SK-N-SH treated with all-trans-retinoic acid at 6 μM for 48 hours (cell line): Measurements from ENCODE around the gene PXMP2.

ENCODE experiments used
- ATAC-seq: fragments of 200-7000 bp; cut with Tn5 transposase; 3 replicates; pipeline ENCODE4 v1.9.1; 2020; ENCODE audit warnings: mild to moderate bottlenecking, moderate library complexity
- ARNTL ChIP-seq: fragments of 450-650 bp; formaldehyde crosslinking; IDR thresholded peaks from 2 replicates; pipeline ENCODE4 v1.5.0; 2020; ENCODE audit warnings: low read depth, mild to moderate bottlenecking, moderate library complexity, borderline replicate concordance
- CREB5 ChIP-seq: fragments of 250-450 bp; sonication (Bioruptor Pico); IDR thresholded peaks from 2 replicates; pipeline ENCODE4 v1.5.1; 2020; ENCODE audit warnings: low read depth, mild to moderate bottlenecking, moderate library complexity
- CSDC2 ChIP-seq: fragments of 250-450 bp; sonication (Bioruptor Pico); IDR thresholded peaks from 2 replicates; pipeline ENCODE4 v1.5.0; 2020; ENCODE audit warnings: mild to moderate bottlenecking, moderate library complexity
- CSRNP3 ChIP-seq: fragments of 250-450 bp; sonication (Bioruptor Pico); IDR thresholded peaks from 2 replicates; pipeline ENCODE4 v1.5.1; 2021; ENCODE audit warnings: mild to moderate bottlenecking, moderate library complexity
- ESRRG ChIP-seq: fragments of 250-450 bp; sonication (Bioruptor Pico); IDR thresholded peaks from 2 replicates; pipeline ENCODE4 v1.6.1; 2021; ENCODE audit warnings: mild to moderate bottlenecking
- ISL1 ChIP-seq: fragments of 250-450 bp; sonication (Bioruptor Pico); IDR thresholded peaks from 2 replicates; pipeline ENCODE4 v2.1.2; 2022; ENCODE audit warnings: mild to moderate bottlenecking, moderate library complexity
- OSR1 ChIP-seq: fragments of 250-450 bp; sonication (Bioruptor Pico); IDR thresholded peaks from 2 replicates; pipeline ENCODE4 v1.8.0; 2022; ENCODE audit warnings: moderate library complexity, mild to moderate bottlenecking, inconsistent platforms
- PATZ1 ChIP-seq: fragments of 250-450 bp; sonication (Bioruptor Pico); IDR thresholded peaks from 2 replicates; pipeline ENCODE4 v1.8.0; 2020; ENCODE audit warnings: mild to moderate bottlenecking, moderate library complexity, borderline replicate concordance
- POU6F1 ChIP-seq: fragments of 250-450 bp; sonication (Bioruptor Pico); IDR thresholded peaks from 2 replicates; pipeline ENCODE4 v1.8.0; 2021; ENCODE audit warnings: low read depth, mild to moderate bottlenecking, moderate library complexity, borderline replicate concordance
- SNAI2 ChIP-seq: fragments of 250-450 bp; sonication (Bioruptor Pico); IDR thresholded peaks from 2 replicates; pipeline ENCODE4 v1.5.0; 2020; ENCODE audit warnings: mild to moderate bottlenecking, moderate library complexity
- TCF4 ChIP-seq: fragments of 250-450 bp; sonication (Bioruptor Pico); IDR thresholded peaks from 2 replicates; pipeline ENCODE4 v1.8.0; 2021; ENCODE audit warnings: mild to moderate bottlenecking, moderate library complexity, borderline replicate concordance
- TOX ChIP-seq: fragments of 250-450 bp; sonication (Bioruptor Pico); IDR thresholded peaks from 2 replicates; pipeline ENCODE4 v1.8.0; 2021; ENCODE audit warnings: mild to moderate bottlenecking, moderate library complexity, borderline replicate concordance
- TSHZ2 ChIP-seq: fragments of 250-450 bp; sonication (Bioruptor Pico); IDR thresholded peaks from 2 replicates; pipeline ENCODE4 v1.5.0; 2020; ENCODE audit warnings: mild to moderate bottlenecking, moderate library complexity
- ZC3H10 ChIP-seq: fragments of 250-450 bp; sonication (Bioruptor Pico); IDR thresholded peaks from 2 replicates; pipeline ENCODE4 v1.5.1; 2021; ENCODE audit warnings: mild to moderate bottlenecking, moderate library complexity
- ZFP3 ChIP-seq: fragments of 250-450 bp; sonication (Bioruptor Pico); IDR thresholded peaks from 2 replicates; pipeline ENCODE4 v1.5.0; 2020; ENCODE audit warnings: mild to moderate bottlenecking, moderate library complexity
- ZFP30 ChIP-seq: fragments of 450-650 bp; formaldehyde crosslinking; IDR thresholded peaks from 2 replicates; pipeline ENCODE4 v1.5.0; 2022; ENCODE audit warnings: mild to moderate bottlenecking, moderate library complexity
- ZNF565 ChIP-seq: fragments of 450-650 bp; formaldehyde crosslinking; conservative IDR thresholded peaks from 2 replicates; pipeline ENCODE4 v1.5.0; 2020; ENCODE audit warnings: low read depth, mild to moderate bottlenecking, moderate library complexity
- ZNF70 ChIP-seq: fragments of 450-650 bp; formaldehyde crosslinking; IDR thresholded peaks from 2 replicates; pipeline ENCODE4 v1.5.0; 2020; ENCODE audit warnings: mild to moderate bottlenecking, moderate library complexity

PXMP2 gene

GRCh38 chr12:132672116-132672515, 15.3 kb upstream of the PXMP2 start:
- no peak for ATAC-seq
- no peak for TF ChIP-seq TOX (CRISPR knock-in tag)
- no peak for TF ChIP-seq ISL1 (CRISPR knock-in tag)
- TF ChIP-seq SNAI2 (CRISPR knock-in tag) = no peak
- TF ChIP-seq ZNF70 (CRISPR knock-in tag) = no peak
- TF ChIP-seq ZC3H10 = no peak
- no peak for TF ChIP-seq POU6F1 (CRISPR knock-in tag)
- no peak for TF ChIP-seq CSRNP3 (CRISPR knock-in tag)
- no peak for TF ChIP-seq OSR1 (CRISPR knock-in tag)

GRCh38 chr12:132672678-132673077, 14.7 kb upstream of the PXMP2 start:
- no peak for TF ChIP-seq CREB5 (CRISPR knock-in tag)
- no peak for TF ChIP-seq ZFP3
- TF ChIP-seq SNAI2 (CRISPR knock-in tag) = no peak
- no peak for ATAC-seq

GRCh38 chr12:132673288-132674179, 13.9 kb upstream of the PXMP2 start:
- TF ChIP-seq ARNTL (CRISPR knock-in tag) (no peak), ZNF565 (CRISPR knock-in tag) (no peak), TSHZ2 (no peak), TCF4 (CRISPR knock-in tag) (no peak), ZFP3 (no peak), ZFP30 (no peak), CSDC2 (CRISPR knock-in tag) (no peak)
- no peak for ATAC-seq

GRCh38 chr12:132674561-132674960, 12.8 kb upstream of the PXMP2 start:
- ATAC-seq = no peak
- no peak for TF ChIP-seq OSR1 (CRISPR knock-in tag)
- no peak for TF ChIP-seq ISL1 (CRISPR knock-in tag)
- TF ChIP-seq CSDC2 (CRISPR knock-in tag) = no peak
- TF ChIP-seq CREB5 (CRISPR knock-in tag) = no peak
- no peak for TF ChIP-seq ZFP30
- no peak for TF ChIP-seq ZC3H10
- no peak for TF ChIP-seq TOX (CRISPR knock-in tag)
- TF ChIP-seq PATZ1 (CRISPR knock-in tag) = no peak
- no peak for TF ChIP-seq ZNF565 (CRISPR knock-in tag)
- TF ChIP-seq ZFP3 = no peak
- TF ChIP-seq ESRRG (CRISPR knock-in tag) = no peak
- no peak for TF ChIP-seq TSHZ2
- TF ChIP-seq SNAI2 (CRISPR knock-in tag) = no peak
- TF ChIP-seq POU6F1 (CRISPR knock-in tag) = no peak
